NCI-H2171 treated with DMSO at 0.1 percent for 48 hours (cell line): ENCODE measurements around the gene SNX32.

Source experiments
- DNase-seq: peaks from one replicate; lab custom pipeline; 2025; lab: John Stamatoyannopoulos, UW

The SNX32 gene

DNA sequence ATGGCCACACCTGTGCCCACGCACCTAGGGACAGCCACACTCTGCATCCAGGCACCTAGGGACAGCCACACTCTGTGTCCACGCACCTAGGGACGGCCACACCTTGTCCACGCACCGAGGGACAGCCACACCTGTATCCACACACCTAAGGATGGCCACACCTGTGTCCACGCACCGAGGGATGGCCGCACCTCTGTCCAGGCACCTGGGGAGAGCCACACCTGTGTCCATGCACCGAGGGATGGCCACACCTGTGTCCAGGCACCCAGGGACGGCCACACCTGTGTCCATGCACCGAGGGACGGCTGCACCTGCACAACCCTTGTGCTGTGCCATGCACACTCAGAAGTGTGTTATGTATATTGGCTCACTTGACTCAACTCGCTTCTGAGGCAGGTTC, 36.1 kb upstream of the SNX32 start:
- DNase-seq = no peak

DNA sequence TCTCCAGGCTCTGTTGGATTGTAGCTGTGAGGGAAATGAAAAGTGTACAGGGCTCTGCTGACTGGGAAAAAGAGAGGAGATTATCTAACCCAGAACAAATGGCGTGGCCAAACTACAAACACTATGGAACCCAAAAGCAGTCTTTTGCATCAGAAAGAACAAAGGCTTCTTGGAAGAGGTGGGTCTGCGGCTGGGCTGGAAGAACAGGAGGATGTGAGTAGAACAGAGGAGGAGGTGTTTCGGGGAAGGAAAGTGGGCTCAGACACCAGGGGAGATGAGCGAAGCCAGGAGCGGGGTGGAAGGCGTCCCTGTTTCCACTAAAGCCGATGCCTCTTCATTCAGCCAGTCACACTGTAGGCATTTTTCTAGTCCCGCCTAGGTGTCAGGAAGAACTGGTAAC, 34.9 kb upstream of the SNX32 start:
- no peak for DNase-seq

DNA sequence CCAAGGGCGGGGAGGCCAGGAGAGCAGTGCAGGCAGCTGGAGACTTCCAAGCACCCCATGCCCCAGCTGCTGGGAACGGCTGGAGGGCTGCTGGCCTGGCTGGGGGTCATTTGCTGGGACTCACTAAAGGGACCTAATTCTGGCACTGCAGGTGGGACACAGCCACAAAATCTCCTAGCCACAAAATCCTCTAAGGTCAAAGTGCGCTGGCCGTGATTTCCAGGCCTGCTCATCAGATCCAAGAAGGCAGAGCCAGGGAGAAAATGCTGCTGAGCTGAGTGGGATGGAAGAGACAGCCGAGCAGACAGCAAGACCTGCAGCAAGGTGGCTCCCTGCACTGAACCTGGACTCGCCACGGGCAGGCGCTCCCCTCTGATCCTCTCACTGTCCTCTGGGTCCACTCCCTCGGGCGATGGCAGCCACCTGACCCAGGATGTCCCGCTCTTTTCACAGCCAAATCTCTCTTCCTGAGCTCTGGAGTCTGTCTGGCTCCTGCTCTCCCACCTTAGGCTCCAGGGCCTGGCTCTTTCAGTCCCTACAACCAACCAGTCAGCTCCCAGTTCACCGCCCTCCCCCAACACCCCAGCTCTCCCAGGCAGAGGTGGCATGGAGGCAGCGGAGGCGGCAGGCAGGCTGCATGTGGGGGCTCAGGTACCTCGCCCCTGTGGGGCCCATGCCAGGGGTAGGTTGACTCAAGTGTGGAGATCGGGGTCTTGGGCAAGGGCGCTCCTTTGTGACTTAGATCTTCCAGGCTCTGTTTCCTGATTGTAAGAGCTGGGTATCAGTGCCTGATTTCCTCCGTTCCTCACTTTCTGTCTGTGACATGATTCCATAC, 32.4 kb upstream of the SNX32 start:
- DNase-seq = no peak

- DNase-seq = no peak
Observed at GRCh38 chr11:65802841-65803240, 30.9 kb upstream of the SNX32 start.

DNA sequence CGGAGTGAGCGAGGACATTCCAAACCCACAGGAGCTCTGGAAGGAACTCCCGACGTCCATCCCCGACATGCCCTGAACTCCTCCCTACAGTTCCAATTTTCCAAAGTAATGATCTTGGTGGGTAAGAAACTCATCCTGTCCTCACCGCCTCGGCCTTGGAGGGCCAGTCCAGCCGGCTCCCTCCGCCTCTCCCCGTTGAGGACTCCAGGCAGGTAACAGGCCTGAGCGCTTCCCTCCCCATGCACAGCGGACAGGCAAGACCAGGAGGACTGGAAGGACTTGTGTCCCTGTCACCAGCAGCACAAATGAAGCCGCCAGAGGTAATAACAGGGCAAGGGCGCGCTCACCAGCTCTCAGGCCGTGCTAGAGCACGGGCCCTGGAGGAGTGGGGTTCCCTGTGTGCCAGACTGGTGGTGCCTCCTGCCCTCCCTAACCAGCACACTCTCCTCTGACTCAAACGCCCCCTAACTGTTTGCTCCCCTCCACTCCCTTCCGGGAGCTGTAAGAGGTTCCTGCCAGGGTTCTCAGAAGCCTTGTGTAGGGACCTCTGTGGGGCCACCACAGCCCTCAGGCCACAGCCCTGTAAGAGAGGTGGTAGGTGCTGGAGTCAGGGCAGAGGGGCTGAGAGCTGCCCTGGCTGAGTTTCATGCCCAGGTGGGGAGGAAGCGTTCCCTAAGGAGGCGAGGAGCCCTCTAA, 29.8 kb upstream of the SNX32 start:
- DNase-seq = no peak

DNA sequence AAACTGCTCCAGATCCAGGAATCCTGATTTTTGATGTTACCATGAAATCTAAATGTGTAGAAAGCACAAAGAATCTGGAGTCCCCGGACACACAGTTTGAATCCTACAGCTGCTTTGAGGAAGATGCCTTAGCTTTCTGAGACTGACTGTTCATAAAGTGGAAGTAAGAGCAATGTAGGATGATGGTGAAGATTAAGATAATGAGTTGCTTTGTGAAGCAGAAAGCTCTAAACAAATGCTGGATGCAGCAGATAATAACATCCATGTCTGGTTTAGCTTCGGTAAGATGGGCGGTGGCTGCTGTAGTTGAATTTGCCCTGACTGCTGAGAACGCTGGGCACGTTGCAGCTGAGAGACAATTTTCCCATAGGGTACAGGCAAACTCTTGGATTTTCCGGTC, 26.8 kb upstream of the SNX32 start:
- DNase-seq = no peak

GRCh38 chr11:65808744-65809341, 24.9 kb upstream of the SNX32 start:
- no peak for DNase-seq

DNA sequence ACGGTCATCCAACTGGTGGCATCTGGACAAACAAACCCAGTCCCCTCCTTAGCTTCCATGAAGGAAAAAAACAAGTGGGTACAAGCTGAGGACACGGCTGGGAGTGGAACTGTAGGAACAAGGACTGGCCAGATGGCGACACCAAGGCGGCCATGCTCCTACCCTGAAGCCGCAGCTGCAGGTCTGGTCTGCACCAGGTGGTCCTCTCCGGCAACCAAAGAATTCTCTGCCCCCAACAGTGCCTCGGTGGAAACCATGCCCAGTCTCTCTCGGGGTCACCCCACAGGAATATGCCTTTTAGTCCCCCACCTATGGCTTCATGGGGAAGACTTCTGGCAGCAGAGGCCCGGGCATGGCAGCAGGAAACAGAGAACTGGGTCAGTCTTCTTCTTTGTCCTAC, 24.3 kb upstream of the SNX32 start:
- DNase-seq = peak; percentile 8

DNA sequence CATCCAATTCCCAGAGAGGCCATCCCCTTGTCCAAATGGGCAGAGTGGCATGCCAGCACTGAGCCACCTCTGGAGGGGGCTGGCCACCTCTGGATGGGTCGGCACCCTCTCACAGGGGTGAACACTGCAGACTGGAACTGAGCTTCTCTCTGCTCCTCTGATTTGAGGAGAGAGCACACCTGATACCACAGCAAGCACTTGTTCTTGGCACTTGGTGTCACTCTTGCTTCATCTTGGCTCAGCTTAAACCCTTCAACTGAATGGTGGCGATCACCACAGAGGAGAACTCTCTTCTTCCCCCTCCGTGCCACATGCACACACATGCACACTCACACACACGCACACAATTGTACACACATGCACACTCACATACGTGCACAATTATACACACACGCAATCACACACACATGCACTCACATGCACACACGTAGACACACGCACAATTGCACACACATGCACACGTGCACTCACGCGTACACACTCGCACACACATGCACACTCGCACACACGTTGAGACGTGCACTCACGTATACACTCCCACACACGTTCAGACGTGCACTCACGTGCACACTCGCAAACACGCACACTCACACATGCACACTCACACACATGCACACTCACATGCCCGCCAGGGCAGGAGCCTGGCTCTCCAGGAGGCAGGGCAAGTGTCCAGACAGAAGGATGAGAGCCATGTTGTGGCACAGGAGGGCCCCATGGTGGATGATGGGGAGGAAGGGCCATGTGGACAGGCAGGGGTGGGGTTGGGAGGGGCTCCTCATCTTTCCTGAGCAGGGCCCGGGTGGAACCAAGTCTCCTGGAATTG, 23.5 kb upstream of the SNX32 start:
- peak; percentile 17 for DNase-seq

DNA sequence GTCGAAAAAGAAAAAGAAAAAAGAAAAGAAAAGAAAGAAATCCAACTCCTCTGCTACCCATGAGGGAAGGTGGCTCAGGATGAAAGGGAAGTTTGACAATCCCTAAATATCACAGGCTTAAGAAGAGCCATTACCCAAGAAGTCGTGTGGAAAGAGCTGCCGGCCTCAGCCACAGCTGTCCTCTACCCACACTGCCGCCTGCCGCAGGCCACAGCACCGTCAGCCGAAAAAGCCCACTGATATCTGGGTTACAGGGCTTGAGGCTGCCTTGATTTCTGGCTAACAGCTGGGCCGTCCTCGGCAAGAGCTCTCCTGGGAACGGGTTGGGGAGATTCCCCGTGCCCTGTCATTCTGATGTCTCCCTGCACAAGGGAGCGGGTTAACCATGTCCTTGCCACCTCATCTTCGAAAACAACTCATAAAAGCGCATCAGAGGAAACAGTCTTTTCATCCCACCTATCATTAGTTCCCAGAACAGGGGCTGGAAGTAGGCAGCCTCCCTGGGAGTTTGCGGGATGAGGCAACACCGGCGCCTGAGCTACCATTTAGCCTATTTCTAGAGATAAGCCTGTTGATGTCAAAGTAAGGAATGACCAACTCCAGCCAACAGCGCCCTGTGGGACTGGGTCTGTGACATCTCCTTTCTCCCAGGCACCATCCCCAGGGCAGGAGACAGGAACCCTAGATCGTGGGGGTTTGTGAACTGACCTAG, 21.8 kb upstream of the SNX32 start:
- DNase-seq = peak; percentile 79

- DNase-seq = no peak
Observed at GRCh38 chr11:65814131-65814985, 19.4 kb upstream of the SNX32 start.

DNA sequence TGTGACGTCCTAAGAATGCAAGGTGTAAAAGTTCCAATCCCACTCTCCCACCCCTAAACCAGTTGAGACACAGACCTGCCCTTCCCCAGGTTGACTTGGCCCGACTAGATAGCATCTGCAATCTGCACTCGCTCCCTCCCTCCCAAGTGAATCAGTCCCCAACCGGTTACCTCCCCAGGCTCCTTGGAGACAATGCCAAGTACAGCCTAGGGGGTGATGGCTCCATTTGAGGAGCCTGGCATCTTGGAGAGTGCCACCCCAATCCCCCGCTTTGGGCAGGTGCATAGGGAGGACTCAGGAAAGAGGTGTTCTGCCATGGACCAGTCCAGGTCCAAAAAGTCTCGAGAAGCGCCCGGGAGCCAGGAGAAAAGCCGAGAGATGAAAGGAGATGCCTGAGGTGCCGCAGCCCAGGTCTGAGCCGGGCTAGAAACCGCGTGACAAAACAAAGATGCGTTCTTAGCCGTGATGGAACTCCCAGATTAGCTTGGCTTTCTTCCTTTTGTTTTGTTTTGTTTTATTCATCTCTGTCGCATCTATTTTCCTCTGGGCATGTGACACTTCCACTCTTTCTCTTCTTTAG, 18.7 kb upstream of the SNX32 start:
- no peak for DNase-seq

GRCh38 chr11:65816696-65817095, 17.1 kb upstream of the SNX32 start:
- DNase-seq = no peak

DNA sequence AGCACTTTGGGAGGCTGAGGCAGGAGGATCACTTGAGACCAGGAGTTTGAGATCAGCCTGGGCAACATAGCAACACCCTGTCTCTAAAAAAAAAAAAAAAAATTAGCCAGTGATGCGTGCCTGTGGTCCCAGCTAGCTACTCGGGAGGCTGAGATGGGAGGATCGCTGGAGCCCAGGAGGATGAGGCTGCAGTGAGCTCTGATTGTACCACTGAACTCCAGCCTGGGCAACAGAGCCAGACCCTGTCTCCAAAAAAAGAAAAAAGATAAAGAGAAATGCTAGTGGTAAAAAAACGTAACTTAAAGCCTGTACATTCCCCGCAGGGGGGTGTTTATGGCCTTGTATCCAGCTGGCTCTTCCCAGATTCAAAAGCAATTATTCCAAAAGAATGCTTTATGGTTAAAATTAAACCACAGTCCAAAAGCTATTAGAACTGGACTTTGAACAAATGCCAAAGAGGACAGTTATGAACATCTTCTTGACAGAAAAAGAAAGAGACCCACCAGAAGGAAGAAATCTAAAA, 16.4 kb upstream of the SNX32 start:
- DNase-seq = peak; percentile 27

- DNase-seq = peak; percentile 78
Observed at GRCh38 chr11:65817835-65818680, 15.7 kb upstream of the SNX32 start.

DNA sequence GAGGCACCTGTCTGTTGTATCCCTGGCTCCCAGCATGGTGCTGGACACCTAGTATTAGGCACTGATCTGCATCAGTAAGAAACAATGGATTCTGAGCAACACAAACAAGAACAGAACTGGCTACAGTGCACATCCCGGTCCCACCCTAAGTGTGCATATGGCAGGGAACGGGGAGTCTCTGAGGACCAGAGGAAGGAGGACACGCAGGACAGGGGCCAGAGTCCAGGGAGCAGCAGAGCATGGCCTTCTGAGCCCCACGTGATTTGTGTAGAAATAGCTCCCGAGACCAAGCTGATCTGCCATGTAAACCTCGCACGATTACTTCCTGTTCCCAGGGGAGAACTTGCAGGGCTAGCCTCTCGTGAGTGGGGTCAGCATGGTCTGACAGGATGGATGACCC, 12.7 kb upstream of the SNX32 start:
- no peak for DNase-seq

- DNase-seq = no peak
Observed at GRCh38 chr11:65822776-65823528, 10.8 kb upstream of the SNX32 start.

- DNase-seq = no peak
Observed at GRCh38 chr11:65826984-65827735, 6.6 kb upstream of the SNX32 start.
